GM21360 (cell line): ENCODE measurements around the gene RSRP1.

Experiments used
- ATAC-seq: cut with Tn5 transposase; IDR thresholded peaks from one replicate; pipeline ENCODE4 v1.9.1; 2021; ENCODE audit warnings: mild to moderate bottlenecking, moderate library complexity; ENCODE audit not compliant: unreplicated experiment

RSRP1 gene

DNA sequence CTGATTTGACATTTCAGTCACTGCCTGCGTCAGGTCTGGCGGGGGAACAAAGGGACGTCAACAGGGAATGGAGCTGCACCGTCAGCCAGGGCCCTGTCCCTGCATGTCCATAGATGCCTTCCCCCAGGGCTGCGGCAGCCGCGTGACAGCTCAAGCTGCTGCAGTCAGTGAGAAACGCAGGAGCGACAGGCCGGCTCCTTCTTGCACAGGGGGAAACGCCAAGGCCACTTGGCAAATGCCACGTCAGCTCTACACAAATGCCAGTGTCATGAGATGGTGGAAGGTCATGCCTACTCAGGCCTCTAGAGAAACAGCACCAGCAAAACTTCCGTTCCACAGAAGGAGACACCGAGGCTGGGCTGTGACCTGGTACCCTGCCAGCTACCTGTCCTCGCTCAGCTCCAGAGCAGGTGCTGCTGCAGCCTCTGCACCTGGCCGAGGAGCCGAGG lies 52.7 kb downstream of the RSRP1 start:
- ATAC-seq: no peak

DNA sequence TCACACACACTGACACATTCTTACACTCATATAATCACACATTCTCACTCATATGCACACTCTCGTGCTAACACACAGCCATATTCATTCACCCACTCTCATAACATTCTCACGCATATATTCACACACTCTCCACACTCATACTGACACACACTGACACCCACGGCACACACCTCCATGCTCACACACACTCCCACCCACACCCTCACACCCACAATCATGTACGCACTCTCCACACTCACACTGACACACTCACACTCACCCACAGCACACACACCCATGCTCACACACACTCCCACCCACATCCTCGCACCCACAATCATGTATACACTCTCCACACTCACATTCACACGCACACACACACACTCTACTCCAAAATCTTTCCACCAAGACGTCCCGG lies 53.2 kb downstream of the RSRP1 start:
- ATAC-seq: no peak

DNA sequence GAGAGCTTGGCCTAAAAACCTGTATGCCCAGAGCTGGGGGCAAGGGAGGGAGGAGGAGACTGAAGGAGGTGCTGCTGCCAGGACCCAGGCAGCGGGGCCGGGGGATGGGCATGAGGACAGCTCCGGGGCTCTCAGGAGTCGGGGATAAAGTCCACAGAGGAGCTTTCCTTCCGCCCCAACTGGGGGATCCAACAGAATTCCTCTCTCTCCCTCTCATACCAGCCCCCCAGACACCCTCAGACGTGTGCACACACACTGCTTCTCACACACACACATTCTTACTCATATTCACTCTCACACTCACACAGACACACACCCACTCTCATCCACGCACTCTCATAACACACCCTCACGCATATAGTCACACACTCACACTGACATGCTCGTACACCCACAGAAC lies 54.0 kb downstream of the RSRP1 start:
- no peak for ATAC-seq
